ENCODE measurements around the gene ELFN1. TPM values are rescaled to one million over a fixed set of nuclear protein-coding genes. Genes with fewer than 3 reads are reported as not detected.
A peak's percentile ranks its signal among the peaks of the same experiment; 100 is the strongest.

Gene ELFN1
- 1 to 10 TPM; 7.8 to 8.2 TPM for total RNA-seq
- 10 to 100 TPM; 24.3 to 28.4 TPM for polyA plus RNA-seq (ENCODE audit: insufficient read length in 2 of 2)
- long read RNA-seq, donor 1, partial matches to known transcripts = 0 of 1 reads
- long read RNA-seq, donor 1, other reads (novel, unspliced or antisense) = 0 of 1 reads
- long read RNA-seq, donor 2 = 0 reads
- long read RNA-seq, donor 3, partial matches to known transcripts = 0 of 2 reads
- long read RNA-seq, donor 3, other reads (novel, unspliced or antisense) = 0 of 2 reads
- long read RNA-seq, donor 4, partial matches to known transcripts = 0 of 1 reads
- long read RNA-seq, donor 4, other reads (novel, unspliced or antisense) = 0 of 1 reads

GRCh38 chr7:1669954-1670893 lies at the start of gene ELFN1:
TSS of gene ELFN1 (plus strand) at chr7:1670277. CDS start at chr7:1744597, 74,320 bp downstream.
- H3K27me3 ChIP-seq (ENCODE audit: control insufficient read depth, insufficient read depth, low read length) = peaks cover 16% of the 10 kb centered on the region
- H3K27ac ChIP-seq (ENCODE audit: low read depth, low read length) = peak within 1 kb of the TSS; percentile 76
- under 1% methylated on average over 81 of the region's 110 CpGs for WGBS (ENCODE audit: insufficient coverage)
- peaks cover 42% of the 10 kb centered on the region for H3K36me3 ChIP-seq (ENCODE audit: control insufficient read depth, insufficient read depth, low read length)
- H3K4me3 ChIP-seq (ENCODE audit: low read depth, low read length) = peak within 1 kb of the TSS; percentile 40
- peak in 2 of 6 donors; percentile 84 to 90 for DNase-seq (ENCODE audit: low read depth in 4 of 6, low spot score in 6 of 6)
- H3K4me1 ChIP-seq (ENCODE audit: control insufficient read depth, insufficient read depth, low read length) = peaks cover 74% of the 10 kb centered on the region
- no peaks in the 10 kb centered on the region for H3K9me3 ChIP-seq (ENCODE audit: control insufficient read depth, insufficient read depth, low read length)

DNA sequence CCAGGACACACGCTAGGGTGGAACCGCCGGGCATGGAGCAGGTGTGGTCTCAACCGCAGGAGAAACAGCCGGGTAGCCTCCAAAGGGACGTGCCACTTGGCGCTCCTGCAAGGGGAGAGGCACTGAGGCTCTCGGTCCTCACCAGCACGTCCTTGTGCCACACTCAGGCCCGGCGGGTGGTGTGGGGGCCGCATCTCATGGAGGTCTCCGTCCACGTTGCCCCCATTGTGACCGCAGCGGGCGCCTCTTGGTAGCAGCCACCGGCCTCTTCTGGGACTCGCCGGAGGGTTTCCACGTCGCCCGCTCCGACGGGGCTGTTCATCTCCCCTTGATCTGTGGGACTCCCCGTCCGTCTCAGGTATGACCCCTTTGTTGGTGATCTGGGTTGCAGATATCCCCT lies 49.2 kb upstream of the ELFN1 start:
- H3K36me3 ChIP-seq (ENCODE audit: control insufficient read depth, insufficient read depth, low read length) = peaks cover 3% of the 10 kb centered on the region
- H3K27ac ChIP-seq (ENCODE audit: low read depth, low read length) = no peak overlapping the region
- H3K27me3 ChIP-seq (ENCODE audit: control insufficient read depth, insufficient read depth, low read length) = no peaks in the 10 kb centered on the region
- no peak for DNase-seq (ENCODE audit: low read depth in 4 of 6, low spot score in 6 of 6)
- H3K9me3 ChIP-seq (ENCODE audit: control insufficient read depth, insufficient read depth, low read length) = no peaks in the 10 kb centered on the region
- no peak overlapping the region for H3K4me3 ChIP-seq (ENCODE audit: low read depth, low read length)
- WGBS (ENCODE audit: insufficient coverage) = 89% methylated on average over 27 of the region's 27 CpGs
- H3K4me1 ChIP-seq (ENCODE audit: control insufficient read depth, insufficient read depth, low read length) = no peaks in the 10 kb centered on the region

- no peak overlapping the region for H3K4me3 ChIP-seq (ENCODE audit: low read depth, low read length)
- H3K4me1 ChIP-seq (ENCODE audit: control insufficient read depth, insufficient read depth, low read length) = no peaks in the 10 kb centered on the region
- no peaks in the 10 kb centered on the region for H3K27me3 ChIP-seq (ENCODE audit: control insufficient read depth, insufficient read depth, low read length)
- H3K36me3 ChIP-seq (ENCODE audit: control insufficient read depth, insufficient read depth, low read length) = peaks cover 3% of the 10 kb centered on the region
- no peaks in the 10 kb centered on the region for H3K9me3 ChIP-seq (ENCODE audit: control insufficient read depth, insufficient read depth, low read length)
- 92% methylated on average over 13 of the region's 13 CpGs for WGBS (ENCODE audit: insufficient coverage)
- no peak for DNase-seq (ENCODE audit: low read depth in 4 of 6, low spot score in 6 of 6)
- H3K27ac ChIP-seq (ENCODE audit: low read depth, low read length) = no peak overlapping the region
These were observed 48.4 kb upstream of the ELFN1 start for GRCh38 chr7:1621718-1622117.

GRCh38 chr7:1622441-1622840 lies 47.6 kb upstream of the ELFN1 start:
- WGBS (ENCODE audit: insufficient coverage) = 91% methylated on average over 9 of the region's 10 CpGs
- Histone ChIP-seq H3K27me3 (ENCODE audit: control insufficient read depth, insufficient read depth, low read length) (no peaks in the 10 kb centered on the region), H3K4me1 (ENCODE audit: control insufficient read depth, insufficient read depth, low read length) (no peaks in the 10 kb centered on the region), H3K9me3 (ENCODE audit: control insufficient read depth, insufficient read depth, low read length) (no peaks in the 10 kb centered on the region), H3K36me3 (ENCODE audit: control insufficient read depth, insufficient read depth, low read length) (peaks cover 3% of the 10 kb centered on the region), H3K27ac (ENCODE audit: low read depth, low read length) (no peak overlapping the region), H3K4me3 (ENCODE audit: low read depth, low read length) (no peak overlapping the region)
- no peak for DNase-seq (ENCODE audit: low read depth in 4 of 6, low spot score in 6 of 6)

DNA sequence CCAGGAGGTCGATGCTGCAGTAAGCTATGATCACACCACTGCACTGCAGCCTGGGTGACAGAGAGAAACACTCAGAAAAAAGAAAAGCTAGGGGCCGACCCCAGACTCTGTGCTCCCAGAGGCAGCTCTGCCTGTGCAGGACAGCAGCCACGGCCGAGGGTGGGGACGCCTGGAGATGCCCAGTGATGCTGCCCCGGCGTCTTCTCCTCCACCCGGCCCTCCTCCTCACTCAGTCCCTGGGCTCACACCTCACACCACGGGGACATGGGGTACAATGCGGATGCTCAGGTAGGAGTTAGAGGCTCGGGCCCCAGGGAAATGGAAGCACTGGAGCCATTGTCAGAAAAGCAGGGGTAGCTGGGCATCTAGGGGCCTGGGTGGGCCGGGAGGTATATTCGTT lies 46.3 kb upstream of the ELFN1 start:
- 91% methylated on average over 9 of the region's 13 CpGs for WGBS (ENCODE audit: insufficient coverage)
- Histone ChIP-seq H3K4me1 (ENCODE audit: control insufficient read depth, insufficient read depth, low read length) (no peaks in the 10 kb centered on the region), H3K36me3 (ENCODE audit: control insufficient read depth, insufficient read depth, low read length) (peaks cover 3% of the 10 kb centered on the region), H3K27ac (ENCODE audit: low read depth, low read length) (no peak overlapping the region), H3K4me3 (ENCODE audit: low read depth, low read length) (no peak overlapping the region), H3K27me3 (ENCODE audit: control insufficient read depth, insufficient read depth, low read length) (no peaks in the 10 kb centered on the region), H3K9me3 (ENCODE audit: control insufficient read depth, insufficient read depth, low read length) (peaks cover 1% of the 10 kb centered on the region)
- no peak for DNase-seq (ENCODE audit: low read depth in 4 of 6, low spot score in 6 of 6)

- H3K27ac ChIP-seq (ENCODE audit: low read depth, low read length) = no peak overlapping the region
- no peak overlapping the region for H3K4me3 ChIP-seq (ENCODE audit: low read depth, low read length)
- 82% methylated on average over 6 of the region's 18 CpGs for WGBS (ENCODE audit: insufficient coverage)
- H3K9me3 ChIP-seq (ENCODE audit: control insufficient read depth, insufficient read depth, low read length) = peaks cover 5% of the 10 kb centered on the region
- H3K27me3 ChIP-seq (ENCODE audit: control insufficient read depth, insufficient read depth, low read length) = no peaks in the 10 kb centered on the region
- no peaks in the 10 kb centered on the region for H3K36me3 ChIP-seq (ENCODE audit: control insufficient read depth, insufficient read depth, low read length)
- no peak for DNase-seq (ENCODE audit: low read depth in 4 of 6, low spot score in 6 of 6)
- H3K4me1 ChIP-seq (ENCODE audit: control insufficient read depth, insufficient read depth, low read length) = no peaks in the 10 kb centered on the region
These were observed 44.8 kb upstream of the ELFN1 start for GRCh38 chr7:1624999-1625927.

GRCh38 chr7:1626769-1627168 lies 43.3 kb upstream of the ELFN1 start:
- Histone ChIP-seq H3K9me3 (ENCODE audit: control insufficient read depth, insufficient read depth, low read length) (peaks cover 5% of the 10 kb centered on the region), H3K36me3 (ENCODE audit: control insufficient read depth, insufficient read depth, low read length) (no peaks in the 10 kb centered on the region), H3K4me1 (ENCODE audit: control insufficient read depth, insufficient read depth, low read length) (no peaks in the 10 kb centered on the region), H3K27me3 (ENCODE audit: control insufficient read depth, insufficient read depth, low read length) (no peaks in the 10 kb centered on the region), H3K4me3 (ENCODE audit: low read depth, low read length) (no peak overlapping the region), H3K27ac (ENCODE audit: low read depth, low read length) (no peak overlapping the region)
- DNase-seq (ENCODE audit: low read depth in 4 of 6, low spot score in 6 of 6) = no peak
- WGBS (ENCODE audit: insufficient coverage) = no CpG with 5 or more reads among the region's 1 CpG

- peaks cover 5% of the 10 kb centered on the region for H3K9me3 ChIP-seq (ENCODE audit: control insufficient read depth, insufficient read depth, low read length)
- H3K27me3 ChIP-seq (ENCODE audit: control insufficient read depth, insufficient read depth, low read length) = no peaks in the 10 kb centered on the region
- no peak for DNase-seq (ENCODE audit: low read depth in 4 of 6, low spot score in 6 of 6)
- H3K36me3 ChIP-seq (ENCODE audit: control insufficient read depth, insufficient read depth, low read length) = no peaks in the 10 kb centered on the region
- WGBS (ENCODE audit: insufficient coverage) = 86% methylated on average over 3 of the region's 3 CpGs
- H3K4me1 ChIP-seq (ENCODE audit: control insufficient read depth, insufficient read depth, low read length) = no peaks in the 10 kb centered on the region
- H3K4me3 ChIP-seq (ENCODE audit: low read depth, low read length) = no peak overlapping the region
- no peak overlapping the region for H3K27ac ChIP-seq (ENCODE audit: low read depth, low read length)
These were observed 39.3 kb upstream of the ELFN1 start for GRCh38 chr7:1630700-1631336.

GRCh38 chr7:1631678-1632077 lies 38.4 kb upstream of the ELFN1 start:
- Histone ChIP-seq H3K4me3 (ENCODE audit: low read depth, low read length) (no peak overlapping the region), H3K27me3 (ENCODE audit: control insufficient read depth, insufficient read depth, low read length) (no peaks in the 10 kb centered on the region), H3K9me3 (ENCODE audit: control insufficient read depth, insufficient read depth, low read length) (peaks cover 5% of the 10 kb centered on the region), H3K36me3 (ENCODE audit: control insufficient read depth, insufficient read depth, low read length) (no peaks in the 10 kb centered on the region), H3K27ac (ENCODE audit: low read depth, low read length) (no peak overlapping the region), H3K4me1 (ENCODE audit: control insufficient read depth, insufficient read depth, low read length) (no peaks in the 10 kb centered on the region)
- WGBS (ENCODE audit: insufficient coverage) = 88% methylated on average over 3 of the region's 5 CpGs
- no peak for DNase-seq (ENCODE audit: low read depth in 4 of 6, low spot score in 6 of 6)
